T-helper 1 cell treated with Interleukin-12 subunit alpha and Interleukin-12 subunit beta and Interleukin-4 antibody, amounts not matched to agents 30 μg/mL and 1 μg/mL, for 36 hours (primary cell): ENCODE measurements around the gene HP1BP3.

Experiments used
- H3K27ac Mint-ChIP-seq: one replicate; pipeline ENCODE4 v1.8.0; 2021; ENCODE audit warnings: mild to moderate bottlenecking, mixed read lengths
- H3K27me3 Mint-ChIP-seq: one replicate; pipeline ENCODE4 v1.8.0; 2021; ENCODE audit warnings: low read depth, mixed read lengths
- H3K36me3 Mint-ChIP-seq: one replicate; pipeline ENCODE4 v1.8.0; 2021; ENCODE audit warnings: low read depth, mixed read lengths
- H3K4me1 Mint-ChIP-seq: one replicate; pipeline ENCODE4 v1.8.0; 2021; ENCODE audit warnings: low read depth, mixed read lengths
- H3K4me3 Mint-ChIP-seq: one replicate; pipeline ENCODE4 v1.8.0; 2021; ENCODE audit warnings: mild to moderate bottlenecking, moderate library complexity, mixed read lengths
- H3K9me3 Mint-ChIP-seq: one replicate; pipeline ENCODE4 v1.8.0; 2021; ENCODE audit warnings: mixed read lengths

Gene HP1BP3

DNA sequence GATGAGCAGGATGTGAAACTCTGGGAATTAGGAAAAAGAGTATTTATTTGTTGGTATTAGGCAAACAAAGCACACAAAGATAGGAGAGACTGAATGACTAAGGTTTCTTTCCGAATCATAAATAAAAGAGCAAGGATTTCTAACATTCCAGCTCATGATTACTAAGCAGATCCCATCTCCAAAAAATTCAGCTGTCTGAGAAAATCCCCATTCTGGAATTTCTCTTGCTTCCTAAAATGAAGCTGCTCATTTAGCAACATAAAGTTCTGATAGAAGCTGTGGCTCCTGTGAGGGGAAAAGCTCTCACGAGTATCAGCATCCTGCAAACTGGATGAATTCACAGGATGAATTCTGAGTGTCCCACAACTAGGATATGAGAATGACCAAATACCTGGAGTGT is 47.9 kb downstream of the HP1BP3 start:
- no peaks in the 10 kb centered on the region for H3K4me1 Mint-ChIP-seq
- H3K27ac Mint-ChIP-seq = no peak overlapping the region

DNA sequence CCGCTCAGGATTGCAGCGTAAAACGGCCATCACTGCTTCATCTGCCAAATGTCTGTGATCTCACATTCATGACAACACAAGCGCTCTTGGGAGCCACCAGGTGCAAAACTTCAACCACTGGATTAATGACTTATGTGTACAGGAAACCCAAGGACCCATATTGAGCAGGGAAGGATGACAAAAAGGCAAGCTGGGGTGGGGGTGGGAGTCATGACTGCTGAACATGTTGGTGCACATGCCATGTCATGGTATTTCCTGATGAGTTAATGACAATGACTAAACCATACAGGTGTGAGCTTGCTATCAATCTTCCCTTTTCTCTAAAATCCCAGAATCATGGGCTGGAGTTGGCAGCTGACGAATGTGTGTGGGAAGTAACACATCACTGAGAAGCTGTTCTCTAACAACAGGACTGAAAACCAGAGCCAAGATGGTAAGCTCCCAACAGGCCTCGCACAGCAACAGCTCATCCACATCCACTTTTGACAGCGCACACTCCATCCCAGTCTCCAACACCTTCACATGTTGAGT is 51.5 kb downstream of the HP1BP3 start:
- Mint-ChIP-seq H3K9me3 (no peaks in the 10 kb centered on the region), H3K4me3 (no peak overlapping the region), H3K27ac (no peak overlapping the region), H3K36me3 (peaks cover 23% of the 10 kb centered on the region), H3K4me1 (peaks cover 14% of the 10 kb centered on the region), H3K27me3 (peaks cover 23% of the 10 kb centered on the region)

More for the DNA sequence above, 47.9 kb downstream of the HP1BP3 start:
- H3K27me3 Mint-ChIP-seq = no peaks in the 10 kb centered on the region
- peaks cover 42% of the 10 kb centered on the region for H3K36me3 Mint-ChIP-seq
- no peak overlapping the region for H3K4me3 Mint-ChIP-seq
- H3K9me3 Mint-ChIP-seq = no peaks in the 10 kb centered on the region

DNA sequence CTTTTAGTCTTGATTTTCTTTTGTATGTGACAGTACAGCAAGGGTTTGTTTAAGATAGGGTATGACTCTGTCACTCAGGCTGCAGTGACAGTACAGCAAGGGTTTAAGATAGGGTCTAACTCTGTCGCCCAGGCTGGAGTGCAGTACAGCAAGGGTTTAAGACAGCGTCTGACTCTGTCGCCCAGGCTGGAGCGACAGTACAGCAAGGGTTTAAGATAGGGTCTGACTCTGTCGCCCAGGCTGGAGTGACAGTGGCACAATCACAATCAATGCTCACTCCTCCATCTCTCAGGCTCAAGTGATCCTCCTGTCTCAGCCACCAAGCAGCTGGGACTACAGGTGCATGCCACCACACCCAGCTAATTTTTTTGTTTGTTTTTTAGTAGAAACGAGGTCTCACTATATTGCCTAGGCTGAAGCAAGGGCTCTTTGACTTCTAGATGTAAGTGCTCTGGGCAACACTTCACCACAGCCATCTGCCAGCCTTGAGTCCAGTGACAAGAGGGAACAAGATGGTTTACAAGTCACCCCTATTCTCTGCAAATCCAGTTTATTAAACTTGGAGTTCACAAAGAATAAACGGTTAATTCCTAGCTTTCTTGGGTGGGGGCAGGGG is 53.6 kb downstream of the HP1BP3 start:
- H3K36me3 Mint-ChIP-seq = peaks cover 13% of the 10 kb centered on the region
- H3K4me3 Mint-ChIP-seq = peak overlapping the region; percentile 66
- H3K4me1 Mint-ChIP-seq = peaks cover 18% of the 10 kb centered on the region
- H3K27me3 Mint-ChIP-seq = peaks cover 44% of the 10 kb centered on the region
- H3K27ac Mint-ChIP-seq = peak overlapping the region; percentile 24
- H3K9me3 Mint-ChIP-seq = no peaks in the 10 kb centered on the region

DNA sequence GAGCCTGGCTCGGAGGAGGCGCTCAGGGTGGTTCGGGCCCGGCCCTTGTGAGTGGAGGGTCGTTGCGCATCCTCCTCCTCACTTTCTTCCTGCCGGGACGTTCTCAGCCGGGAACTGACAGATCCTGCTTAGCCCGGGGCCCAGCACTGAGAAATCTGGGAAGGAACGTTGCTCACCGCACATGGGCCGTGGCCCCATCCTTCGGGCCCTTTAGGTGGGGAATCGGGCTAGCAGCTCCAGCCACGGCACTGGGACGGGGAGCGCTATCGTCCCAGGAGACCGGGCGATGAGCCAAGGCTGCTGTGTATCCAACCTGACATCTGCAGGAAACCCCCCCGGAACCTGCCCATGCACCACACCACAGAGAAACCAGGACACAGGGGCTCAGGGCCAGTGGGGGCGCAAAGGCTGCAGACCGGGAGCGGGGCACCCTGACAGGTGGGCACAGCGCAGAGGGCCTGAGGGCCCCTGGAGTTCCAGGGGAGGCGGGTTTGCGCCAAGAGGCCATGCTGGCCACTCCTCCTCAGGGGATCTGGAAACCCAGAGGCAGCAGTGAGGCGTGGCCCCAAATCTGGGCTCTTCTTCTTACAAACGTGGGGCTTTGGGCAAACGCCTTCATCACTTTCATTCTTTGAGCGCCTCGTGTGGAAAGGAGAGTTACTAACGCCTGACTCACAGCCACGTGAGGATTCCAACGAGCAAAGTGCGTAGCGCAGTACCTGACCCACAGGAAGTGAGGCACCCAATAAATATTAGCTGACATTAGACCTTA is 54.3 kb downstream of the HP1BP3 start, which contains the start of gene SH2D5:
Gene SH2D5 (minus strand): TSS at position 116 of the 772 bp plus-strand sequence. CDS start 4,659 bp downstream, outside the sequence.
- Mint-ChIP-seq H3K36me3 (peaks cover 9% of the 10 kb centered on the region), H3K9me3 (no peaks in the 10 kb centered on the region), H3K4me3 (peak within 1 kb of the TSS; percentile 85), H3K4me1 (peaks cover 18% of the 10 kb centered on the region), H3K27me3 (peaks cover 51% of the 10 kb centered on the region), H3K27ac (peak within 1 kb of the TSS; percentile 24)

DNA sequence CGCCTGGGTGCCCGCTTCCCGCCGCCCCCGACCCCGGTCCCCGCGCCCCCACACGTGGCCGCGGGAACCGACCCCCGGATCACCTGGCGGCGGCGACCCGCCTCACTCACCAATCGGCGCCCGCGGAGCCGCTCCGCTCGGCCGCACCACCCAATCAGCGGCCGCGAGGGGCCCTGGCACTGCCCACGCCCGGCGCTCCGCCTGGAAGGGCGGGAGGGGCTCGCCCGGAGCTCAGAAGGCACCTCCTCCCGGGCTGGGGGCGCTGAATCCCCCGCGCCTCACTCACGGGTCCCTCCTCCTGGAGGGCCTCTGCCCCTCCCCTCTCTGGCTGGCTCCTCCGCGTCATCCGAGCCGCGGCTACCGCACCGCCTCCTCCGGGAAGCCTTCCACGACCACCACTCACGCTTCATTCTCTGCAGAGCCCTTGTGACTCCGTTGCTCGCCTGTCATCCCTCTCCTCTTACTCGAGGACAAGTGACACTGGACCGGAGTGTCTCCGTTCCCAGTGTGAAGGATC is 55.0 kb downstream of the HP1BP3 start:
- peaks cover 51% of the 10 kb centered on the region for H3K27me3 Mint-ChIP-seq
- H3K27ac Mint-ChIP-seq = no peak overlapping the region
- no peaks in the 10 kb centered on the region for H3K9me3 Mint-ChIP-seq
- H3K36me3 Mint-ChIP-seq = peaks cover 7% of the 10 kb centered on the region
- H3K4me1 Mint-ChIP-seq = peaks cover 18% of the 10 kb centered on the region
- H3K4me3 Mint-ChIP-seq = peak overlapping the region; percentile 85

DNA sequence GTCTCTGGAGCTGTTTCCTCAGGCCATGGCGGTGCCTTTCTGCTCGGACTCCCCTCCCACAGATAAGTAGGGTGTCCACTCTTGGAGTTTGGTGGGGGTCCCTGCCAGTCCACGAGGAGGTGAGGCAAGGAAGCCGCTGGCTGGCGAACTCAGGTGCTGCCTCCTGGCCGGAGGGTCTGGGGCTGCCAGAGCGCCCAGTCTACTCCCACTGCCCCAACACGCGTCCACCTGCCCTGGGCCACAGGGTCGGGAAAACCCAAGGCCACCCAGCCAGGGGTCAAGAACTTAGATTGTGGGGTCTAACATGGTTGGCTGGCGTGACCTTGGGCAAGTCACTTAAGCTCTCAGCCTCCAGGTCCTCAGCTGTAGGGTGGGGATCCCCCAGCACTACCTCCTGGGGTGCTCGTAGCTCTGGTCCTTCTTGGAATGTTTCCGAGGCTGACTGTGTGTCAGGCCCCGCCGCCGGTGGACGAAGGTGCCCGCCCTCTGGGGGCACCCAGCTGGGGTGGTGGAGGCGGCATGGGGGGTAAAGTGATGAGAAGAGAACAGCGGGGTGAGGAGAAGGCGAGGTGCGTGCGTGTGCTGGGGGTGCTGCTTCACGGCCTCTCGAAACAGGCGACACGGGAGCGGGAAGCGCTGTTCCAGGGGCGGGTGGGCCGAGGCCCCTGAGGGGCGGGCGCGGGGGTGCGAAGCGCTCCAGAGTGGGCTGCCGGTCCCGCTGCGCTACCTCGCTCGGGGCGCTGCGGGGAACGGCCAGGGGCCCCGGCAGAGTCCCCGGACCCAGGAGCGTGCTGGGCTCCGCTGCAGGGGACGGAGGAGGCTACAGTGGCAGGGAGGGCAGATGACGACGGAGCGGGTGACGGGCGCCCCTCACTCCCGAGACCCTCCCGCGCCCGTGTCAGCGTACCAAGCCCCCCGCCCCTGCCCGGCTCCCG is 55.8 kb downstream of the HP1BP3 start:
- Mint-ChIP-seq H3K9me3 (no peaks in the 10 kb centered on the region), H3K27me3 (peaks cover 51% of the 10 kb centered on the region), H3K27ac (no peak overlapping the region), H3K36me3 (peaks cover 4% of the 10 kb centered on the region), H3K4me3 (peak overlapping the region; percentile 65), H3K4me1 (peaks cover 18% of the 10 kb centered on the region)

DNA sequence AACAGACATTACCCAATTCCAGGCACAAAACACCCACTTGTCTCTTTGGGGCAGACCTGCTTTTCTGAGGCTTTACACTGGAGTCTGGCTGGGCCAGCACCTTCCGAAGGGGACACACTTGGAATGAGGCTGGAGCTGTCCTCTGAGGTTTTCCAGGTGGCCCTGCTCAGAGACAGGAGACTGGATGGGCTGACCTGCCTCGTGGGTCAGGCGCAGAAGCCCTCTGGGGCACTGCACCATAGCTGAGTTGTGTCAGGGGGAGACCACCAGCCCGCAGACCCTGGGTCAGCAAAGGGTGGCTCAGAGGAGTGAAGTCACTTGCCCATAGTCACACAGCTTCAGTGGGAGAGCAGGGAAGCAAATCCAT is 56.4 kb downstream of the HP1BP3 start:
- Mint-ChIP-seq H3K4me3 (peak overlapping the region; percentile 5), H3K9me3 (no peaks in the 10 kb centered on the region), H3K4me1 (peaks cover 18% of the 10 kb centered on the region), H3K36me3 (peaks cover under 1% of the 10 kb centered on the region), H3K27me3 (peaks cover 51% of the 10 kb centered on the region), H3K27ac (no peak overlapping the region)

DNA sequence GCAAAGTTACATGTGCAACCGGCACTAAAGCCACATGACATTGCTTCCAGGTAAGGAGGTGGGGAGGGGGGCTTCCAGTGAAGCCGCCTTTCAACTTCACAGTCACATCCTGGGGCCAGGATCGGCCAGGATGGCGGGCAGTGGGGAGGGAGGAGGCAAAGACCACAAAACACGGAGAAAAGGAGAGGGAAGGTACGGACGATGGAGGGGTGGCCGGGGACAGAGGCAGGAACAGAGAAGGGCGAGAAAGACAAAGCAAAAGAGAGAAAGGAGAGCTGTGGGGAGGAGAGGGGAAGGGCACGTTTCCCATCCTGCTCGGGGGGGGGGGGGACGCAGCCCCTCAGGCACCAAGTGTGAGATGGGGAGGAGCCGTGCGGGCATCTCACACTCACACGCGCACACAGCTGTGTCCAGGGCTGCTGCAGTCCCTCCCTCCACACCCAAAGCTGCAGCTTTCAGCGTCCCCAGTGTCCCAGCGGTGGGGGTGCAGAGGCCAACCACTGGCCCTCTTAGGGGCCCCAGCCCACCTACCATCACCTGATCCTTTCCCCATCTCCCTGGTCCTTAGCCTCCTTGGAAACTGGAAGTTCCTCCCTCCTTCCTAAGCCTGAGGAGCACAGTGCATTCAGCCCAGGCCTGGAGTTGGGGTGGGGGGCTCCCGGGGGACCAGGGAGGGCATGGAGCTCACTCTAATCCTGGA is 57.0 kb downstream of the HP1BP3 start:
- H3K27ac Mint-ChIP-seq = peak overlapping the region; percentile 15
- H3K27me3 Mint-ChIP-seq = peaks cover 51% of the 10 kb centered on the region
- no peaks in the 10 kb centered on the region for H3K9me3 Mint-ChIP-seq
- H3K36me3 Mint-ChIP-seq = no peaks in the 10 kb centered on the region
- peaks cover 18% of the 10 kb centered on the region for H3K4me1 Mint-ChIP-seq
- peak overlapping the region; percentile 21 for H3K4me3 Mint-ChIP-seq

DNA sequence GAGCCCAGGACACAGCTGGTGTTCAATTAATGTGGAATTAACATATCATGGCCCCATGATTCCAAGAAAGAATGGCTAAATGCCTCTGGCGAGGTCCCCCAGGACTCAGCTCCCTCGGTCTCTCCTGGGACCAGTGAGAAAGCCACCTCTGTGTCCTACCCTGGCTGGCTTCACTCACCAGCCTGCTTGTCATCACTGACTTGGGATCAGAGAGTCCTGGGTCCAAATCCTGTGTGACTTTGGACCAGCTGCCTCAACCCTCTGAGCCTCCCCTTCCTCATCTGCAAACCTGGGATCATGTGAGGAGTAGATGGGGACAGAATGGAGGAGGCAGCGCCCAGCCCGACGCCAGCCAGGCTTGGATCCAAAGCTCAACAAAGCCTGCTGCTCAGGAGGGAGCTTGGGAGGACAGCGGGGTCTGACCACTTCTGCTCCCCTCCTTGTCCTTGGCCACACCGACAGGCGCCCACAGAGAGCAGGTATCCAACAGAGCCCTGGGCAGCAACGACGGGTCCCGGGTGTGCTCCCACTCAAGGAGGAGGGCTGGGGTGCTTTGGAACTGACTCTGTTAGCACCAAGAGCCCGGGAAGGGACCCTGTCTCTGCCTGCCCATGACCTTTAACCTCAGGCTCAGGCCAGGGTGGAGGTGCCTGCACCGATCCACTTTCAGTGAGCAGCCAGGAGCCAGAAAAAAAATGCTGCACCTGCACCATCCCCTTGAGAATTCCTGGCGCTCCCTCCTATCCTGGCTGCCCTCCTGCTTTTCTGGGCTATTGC is 57.8 kb downstream of the HP1BP3 start:
- no peaks in the 10 kb centered on the region for H3K9me3 Mint-ChIP-seq
- H3K27ac Mint-ChIP-seq = no peak overlapping the region
- H3K4me3 Mint-ChIP-seq = no peak overlapping the region
- H3K4me1 Mint-ChIP-seq = peaks cover 18% of the 10 kb centered on the region
- peaks cover 51% of the 10 kb centered on the region for H3K27me3 Mint-ChIP-seq
- no peaks in the 10 kb centered on the region for H3K36me3 Mint-ChIP-seq

DNA sequence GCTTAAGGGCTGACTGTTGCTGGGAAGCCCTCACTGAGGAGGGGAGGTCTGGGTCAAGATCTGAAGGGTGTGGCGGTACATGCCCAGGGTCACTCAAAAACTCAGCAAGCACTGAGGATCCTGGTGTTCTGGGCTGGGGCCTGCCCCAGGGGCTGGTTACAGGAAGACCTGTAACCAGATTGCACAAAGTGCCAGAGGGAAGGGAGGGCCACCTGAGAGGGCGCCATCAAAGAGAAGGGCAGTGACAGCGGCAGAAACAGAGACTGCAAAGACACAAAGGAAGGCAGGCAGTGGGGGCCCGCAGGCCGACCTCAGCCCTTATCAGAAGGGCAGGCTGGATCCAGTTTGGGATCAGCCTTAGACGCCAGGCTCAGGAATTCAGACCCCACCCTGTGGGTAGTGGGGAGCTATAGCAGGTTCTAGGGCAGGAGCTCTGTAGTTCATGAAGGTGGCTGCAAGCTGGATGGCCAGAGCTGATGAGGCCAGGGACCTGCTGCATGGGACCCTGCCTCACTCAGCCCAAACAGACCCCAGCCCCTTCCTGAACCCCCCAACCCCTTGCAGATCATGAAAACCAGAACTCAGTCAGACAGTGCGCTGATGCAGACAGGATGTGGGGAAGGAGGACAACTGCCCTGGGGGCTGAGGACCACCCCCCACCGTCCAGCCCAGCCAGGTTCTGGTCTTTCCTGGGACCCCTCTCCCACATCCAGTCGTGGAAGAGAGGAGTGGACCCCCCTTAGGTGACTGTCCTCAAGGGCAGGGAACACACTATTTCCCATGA is 58.5 kb downstream of the HP1BP3 start:
- no peak overlapping the region for H3K27ac Mint-ChIP-seq
- peaks cover 50% of the 10 kb centered on the region for H3K27me3 Mint-ChIP-seq
- no peaks in the 10 kb centered on the region for H3K36me3 Mint-ChIP-seq
- H3K4me1 Mint-ChIP-seq = peaks cover 15% of the 10 kb centered on the region
- no peaks in the 10 kb centered on the region for H3K9me3 Mint-ChIP-seq
- no peak overlapping the region for H3K4me3 Mint-ChIP-seq

DNA sequence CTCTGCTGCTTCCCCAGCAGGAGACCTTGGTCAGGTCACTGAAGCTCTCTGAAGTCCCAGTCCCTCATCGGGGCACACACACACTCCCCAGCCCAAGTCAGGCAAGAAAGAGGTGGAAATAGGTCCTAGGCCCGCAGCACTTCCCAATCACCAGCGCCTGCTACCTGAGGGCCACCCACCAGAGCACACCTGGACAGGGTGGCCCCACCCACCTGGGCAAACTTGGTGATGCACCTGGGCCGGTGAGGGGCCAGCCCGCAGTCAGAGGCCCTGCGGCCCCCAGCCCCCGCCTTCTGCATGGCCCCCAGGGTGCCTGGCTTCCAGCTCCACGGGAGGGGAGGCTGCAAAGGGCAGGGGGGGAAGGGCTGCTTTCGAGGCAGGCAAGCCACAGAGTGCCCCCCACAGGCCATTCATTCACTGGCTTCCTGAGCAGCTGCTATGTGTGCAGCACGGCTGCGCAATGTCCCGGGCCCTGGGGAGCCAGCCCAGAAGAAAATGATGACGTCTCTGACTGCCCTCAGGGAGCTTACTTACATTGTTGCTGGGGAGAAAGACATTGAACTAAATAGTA is 59.3 kb downstream of the HP1BP3 start:
- Mint-ChIP-seq H3K27ac (no peak overlapping the region), H3K4me3 (no peak overlapping the region), H3K27me3 (peaks cover 43% of the 10 kb centered on the region), H3K4me1 (peaks cover 9% of the 10 kb centered on the region), H3K9me3 (no peaks in the 10 kb centered on the region), H3K36me3 (no peaks in the 10 kb centered on the region)

DNA sequence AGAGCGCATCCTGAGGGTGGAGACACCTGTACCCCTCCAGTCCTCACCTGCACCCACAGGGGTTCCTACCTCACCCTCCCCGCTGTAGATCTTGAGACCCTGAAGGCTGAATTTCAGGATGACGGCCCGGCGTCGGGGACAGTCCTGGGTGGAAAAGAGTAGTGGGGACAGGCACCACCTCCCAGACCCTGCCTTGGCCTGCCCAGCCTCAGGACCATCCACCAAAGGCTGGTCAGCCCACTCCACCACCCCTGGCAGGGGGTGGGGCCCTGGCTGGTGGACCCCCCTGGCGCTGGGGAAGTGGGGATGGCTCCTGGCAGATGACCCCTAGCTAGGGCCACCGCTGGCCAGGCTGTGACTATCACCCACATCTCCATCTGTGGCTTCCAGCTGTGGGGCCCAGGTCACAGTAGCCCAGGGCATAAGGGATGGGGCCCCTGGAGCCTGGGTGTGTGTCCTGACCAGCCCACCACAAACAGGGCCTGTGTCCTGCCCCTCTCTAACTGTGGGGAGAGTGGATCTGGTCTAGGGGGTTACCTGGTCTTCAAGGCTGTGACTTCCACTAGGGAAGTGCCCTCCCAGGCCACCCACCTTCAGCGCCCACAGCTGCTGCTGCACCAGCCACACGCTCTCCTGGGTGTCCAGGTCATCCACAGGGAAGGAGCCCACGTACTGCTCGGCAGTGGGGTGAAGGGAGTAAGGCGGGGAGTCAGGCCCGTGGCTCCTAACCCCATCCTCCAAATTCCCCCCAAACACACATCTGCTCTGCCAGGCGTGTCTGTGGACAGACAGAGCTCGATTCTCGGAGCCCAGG is 60.0 kb downstream of the HP1BP3 start:
- no peak overlapping the region for H3K27ac Mint-ChIP-seq
- H3K27me3 Mint-ChIP-seq = peaks cover 37% of the 10 kb centered on the region
- H3K36me3 Mint-ChIP-seq = no peaks in the 10 kb centered on the region
- H3K4me1 Mint-ChIP-seq = peaks cover 3% of the 10 kb centered on the region
- no peaks in the 10 kb centered on the region for H3K9me3 Mint-ChIP-seq
- no peak overlapping the region for H3K4me3 Mint-ChIP-seq
